Measurements from ENCODE around the gene HTT. TPM values are rescaled to one million over a fixed set of nuclear protein-coding genes. Genes with fewer than 3 reads are reported as not detected.

Gene HTT
- total RNA-seq, 1 donor from 2014 or later, result 65.2 TPM

DNA sequence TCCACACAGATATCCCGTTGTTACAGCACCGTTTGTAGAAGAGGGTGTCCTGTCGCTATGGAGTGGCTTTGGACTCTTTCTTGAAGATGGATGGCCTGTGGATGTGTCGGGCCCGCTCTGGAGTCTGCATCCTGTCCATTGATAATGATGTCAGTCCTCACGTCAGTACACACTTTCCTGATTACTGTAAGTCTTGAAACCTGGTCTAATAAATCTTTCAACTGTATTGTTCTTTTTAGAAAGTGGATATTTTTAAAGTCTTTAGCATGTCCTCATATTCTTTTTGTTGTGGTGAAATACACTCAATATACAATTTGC is 189.4 kb downstream of the HTT start:
- peaks cover 8% of the 10 kb centered on the region for H3K36me3 Mint-ChIP-seq (ENCODE audit: low read depth, unreplicated experiment)
- H3K4me3 ChIP-seq (ENCODE audit: insufficient read depth, low read depth, low read length), result no peak overlapping the region
- no peak for TF ChIP-seq EZH2 (IDR thresholded peaks at IDR 0.05; ENCODE audit: insufficient read depth, low read length)
- TF ChIP-seq, protein P1, sequence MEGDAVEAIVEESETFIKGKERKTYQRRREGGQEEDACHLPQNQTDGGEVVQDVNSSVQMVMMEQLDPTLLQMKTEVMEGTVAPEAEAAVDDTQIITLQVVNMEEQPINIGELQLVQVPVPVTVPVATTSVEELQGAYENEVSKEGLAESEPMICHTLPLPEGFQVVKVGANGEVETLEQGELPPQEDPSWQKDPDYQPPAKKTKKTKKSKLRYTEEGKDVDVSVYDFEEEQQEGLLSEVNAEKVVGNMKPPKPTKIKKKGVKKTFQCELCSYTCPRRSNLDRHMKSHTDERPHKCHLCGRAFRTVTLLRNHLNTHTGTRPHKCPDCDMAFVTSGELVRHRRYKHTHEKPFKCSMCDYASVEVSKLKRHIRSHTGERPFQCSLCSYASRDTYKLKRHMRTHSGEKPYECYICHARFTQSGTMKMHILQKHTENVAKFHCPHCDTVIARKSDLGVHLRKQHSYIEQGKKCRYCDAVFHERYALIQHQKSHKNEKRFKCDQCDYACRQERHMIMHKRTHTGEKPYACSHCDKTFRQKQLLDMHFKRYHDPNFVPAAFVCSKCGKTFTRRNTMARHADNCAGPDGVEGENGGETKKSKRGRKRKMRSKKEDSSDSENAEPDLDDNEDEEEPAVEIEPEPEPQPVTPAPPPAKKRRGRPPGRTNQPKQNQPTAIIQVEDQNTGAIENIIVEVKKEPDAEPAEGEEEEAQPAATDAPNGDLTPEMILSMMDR (IDR thresholded peaks at IDR 0.05; ENCODE audit: insufficient read depth, low read depth, low read length), result no peak
- DNase-seq (ENCODE audit: low read depth), result no peak
- H4K20me1 ChIP-seq (ENCODE audit: insufficient read depth, low read length), result no peaks in the 10 kb centered on the region
- no peak overlapping the region for H2AFZ ChIP-seq (ENCODE audit: low read depth, low read length)
- H3K27me3 ChIP-seq (ENCODE audit: insufficient read depth, low read length), result peaks cover 2% of the 10 kb centered on the region
- H3K4me3 Mint-ChIP-seq (ENCODE audit: unreplicated experiment), result no peak overlapping the region
- no peaks in the 10 kb centered on the region for H3K9me3 ChIP-seq (ENCODE audit: insufficient read depth, low read depth, low read length)
- H3K4me2 ChIP-seq (ENCODE audit: low read length), result no peak overlapping the region
- H3K4me1 Mint-ChIP-seq (ENCODE audit: low read depth, unreplicated experiment), result no peaks in the 10 kb centered on the region
- no peaks in the 10 kb centered on the region for H3K4me1 ChIP-seq (ENCODE audit: insufficient read depth, low read length)
- no peak overlapping the region for H3K27ac Mint-ChIP-seq (ENCODE audit: unreplicated experiment)
- H3K79me2 ChIP-seq (ENCODE audit: insufficient read depth, low read length), result no peaks in the 10 kb centered on the region
- H3K27me3 Mint-ChIP-seq (ENCODE audit: low read depth, unreplicated experiment), result peaks cover 11% of the 10 kb centered on the region
- H3K9ac ChIP-seq (ENCODE audit: low read length), result no peak overlapping the region
- H3K27ac ChIP-seq (ENCODE audit: low read depth, low read length), result no peak overlapping the region
- no peak for FAIRE-seq
- no peaks in the 10 kb centered on the region for H3K36me3 ChIP-seq (ENCODE audit: insufficient read depth, low read length)
- H3K9me3 Mint-ChIP-seq (ENCODE audit: unreplicated experiment), result no peaks in the 10 kb centered on the region

DNA sequence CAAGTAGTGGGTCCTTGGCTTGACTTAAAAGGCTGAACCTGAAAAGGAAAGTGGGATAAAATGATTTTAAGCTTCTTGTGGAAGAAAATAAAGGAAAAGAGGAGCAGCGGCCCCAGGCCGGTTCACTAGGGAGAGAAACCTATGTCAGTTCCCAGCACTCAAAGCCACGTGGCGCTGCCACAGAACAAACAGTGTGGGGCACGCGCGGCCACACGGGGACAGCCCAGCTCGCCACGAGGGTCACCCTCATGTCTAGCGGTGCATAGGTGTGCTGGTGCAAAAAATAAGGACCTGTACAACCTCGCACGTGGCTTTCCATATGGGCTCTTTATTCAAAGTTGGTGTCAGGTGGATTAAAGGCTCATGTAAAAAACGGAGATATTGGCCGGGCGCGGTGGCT is 191.6 kb downstream of the HTT start:
- Histone ChIP-seq H3K4me1 (ENCODE audit: insufficient read depth, low read length) (no peaks in the 10 kb centered on the region), H3K9me3 (ENCODE audit: insufficient read depth, low read depth, low read length) (no peaks in the 10 kb centered on the region), H3K4me3 (ENCODE audit: insufficient read depth, low read depth, low read length) (no peak overlapping the region), H3K4me2 (ENCODE audit: low read length) (no peak overlapping the region), H3K27ac (ENCODE audit: low read depth, low read length) (no peak overlapping the region), H2AFZ (ENCODE audit: low read depth, low read length) (no peak overlapping the region), H3K36me3 (ENCODE audit: insufficient read depth, low read length) (no peaks in the 10 kb centered on the region), H3K27me3 (ENCODE audit: insufficient read depth, low read length) (peaks cover 2% of the 10 kb centered on the region), H3K9ac (ENCODE audit: low read length) (no peak overlapping the region), H4K20me1 (ENCODE audit: insufficient read depth, low read length) (no peaks in the 10 kb centered on the region), H3K79me2 (ENCODE audit: insufficient read depth, low read length) (no peaks in the 10 kb centered on the region)
- Mint-ChIP-seq H3K9me3 (ENCODE audit: unreplicated experiment) (no peaks in the 10 kb centered on the region), H3K27me3 (ENCODE audit: low read depth, unreplicated experiment) (peaks cover 11% of the 10 kb centered on the region), H3K4me1 (ENCODE audit: low read depth, unreplicated experiment) (no peaks in the 10 kb centered on the region), H3K36me3 (ENCODE audit: low read depth, unreplicated experiment) (peaks cover 7% of the 10 kb centered on the region), H3K27ac (ENCODE audit: unreplicated experiment) (no peak overlapping the region), H3K4me3 (ENCODE audit: unreplicated experiment) (no peak overlapping the region)
- DNase-seq (ENCODE audit: low read depth) (no peak), FAIRE-seq (no peak)
- TF ChIP-seq, protein P1 (IDR thresholded peaks at IDR 0.05; ENCODE audit: insufficient read depth, low read depth, low read length), result no peak
- no peak for TF ChIP-seq EZH2 (IDR thresholded peaks at IDR 0.05; ENCODE audit: insufficient read depth, low read length)

DNA sequence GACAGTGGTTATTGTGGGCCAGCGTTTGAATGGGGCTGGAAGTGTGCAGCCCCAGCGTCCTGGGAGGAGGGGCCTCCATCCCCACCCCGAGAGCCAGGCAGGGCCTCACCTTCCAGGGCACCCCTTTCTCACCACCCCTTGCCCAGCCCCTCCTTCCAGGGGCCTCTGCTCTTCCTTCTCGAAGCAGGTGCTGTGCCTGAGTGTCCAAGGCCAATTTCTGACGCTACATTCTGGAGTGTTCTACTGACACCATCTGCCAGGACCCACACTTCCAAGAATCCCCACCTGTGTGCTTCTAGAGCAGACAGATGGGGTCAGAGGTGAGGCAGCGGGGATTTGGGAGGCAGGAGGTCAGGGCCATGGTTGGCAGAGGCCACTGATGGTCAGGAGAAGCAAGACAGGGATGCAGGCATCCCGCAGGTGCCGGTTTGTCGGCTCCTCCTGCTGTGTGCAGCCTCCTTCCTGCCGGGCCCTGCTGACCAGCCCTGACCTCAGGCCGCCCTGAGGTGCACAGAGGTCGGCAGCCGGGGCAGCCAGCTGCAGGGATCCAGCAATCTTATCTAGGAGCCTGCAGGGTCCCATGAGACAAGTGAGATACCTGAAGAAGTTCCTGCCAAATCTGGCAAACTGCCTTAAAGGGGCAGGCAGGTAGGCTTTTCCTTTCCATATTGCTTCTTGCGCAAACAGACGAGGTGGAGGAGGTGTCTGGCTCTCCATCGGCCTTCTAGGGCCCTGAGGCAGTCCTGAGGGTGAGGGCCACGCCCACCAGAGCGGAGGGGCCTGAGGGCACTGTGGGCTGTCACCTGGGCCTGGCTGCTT is 193.3 kb downstream of the HTT start:
- Histone ChIP-seq H3K9me3 (ENCODE audit: insufficient read depth, low read depth, low read length) (no peaks in the 10 kb centered on the region), H4K20me1 (ENCODE audit: insufficient read depth, low read length) (no peaks in the 10 kb centered on the region), H3K79me2 (ENCODE audit: insufficient read depth, low read length) (no peaks in the 10 kb centered on the region), H3K4me2 (ENCODE audit: low read length) (no peak overlapping the region), H3K36me3 (ENCODE audit: insufficient read depth, low read length) (no peaks in the 10 kb centered on the region), H3K4me1 (ENCODE audit: insufficient read depth, low read length) (no peaks in the 10 kb centered on the region), H3K27me3 (ENCODE audit: insufficient read depth, low read length) (peaks cover 2% of the 10 kb centered on the region), H2AFZ (ENCODE audit: low read depth, low read length) (no peak overlapping the region), H3K9ac (ENCODE audit: low read length) (no peak overlapping the region), H3K4me3 (ENCODE audit: insufficient read depth, low read depth, low read length) (no peak overlapping the region), H3K27ac (ENCODE audit: low read depth, low read length) (no peak overlapping the region)
- FAIRE-seq (no peak), DNase-seq (ENCODE audit: low read depth) (no peak)
- Mint-ChIP-seq H3K27me3 (ENCODE audit: low read depth, unreplicated experiment) (peaks cover 6% of the 10 kb centered on the region), H3K27ac (ENCODE audit: unreplicated experiment) (no peak overlapping the region), H3K36me3 (ENCODE audit: low read depth, unreplicated experiment) (peaks cover 3% of the 10 kb centered on the region), H3K4me1 (ENCODE audit: low read depth, unreplicated experiment) (no peaks in the 10 kb centered on the region), H3K4me3 (ENCODE audit: unreplicated experiment) (no peak overlapping the region), H3K9me3 (ENCODE audit: unreplicated experiment) (no peaks in the 10 kb centered on the region)
- TF ChIP-seq, protein P1 (IDR thresholded peaks at IDR 0.05; ENCODE audit: insufficient read depth, low read depth, low read length), result no peak
- TF ChIP-seq EZH2 (IDR thresholded peaks at IDR 0.05; ENCODE audit: insufficient read depth, low read length), result no peak

All from astrocyte (in vitro differentiated cells and primary cell).